ENCODE measurements around the gene FCMR.
"Not testable (repeated sequence)": the region's sequence is repeated elsewhere in the genome, so short reads cannot be mapped to it uniquely, and the experiment has no call there.

Gene FCMR

GRCh38 chr1:206949208-206949607 is 27.5 kb upstream of the FCMR start:
- DNase-seq, result no peak

GRCh38 chr1:206947255-206947654 is 25.5 kb upstream of the FCMR start:
- DNase-seq, result no peak

DNA sequence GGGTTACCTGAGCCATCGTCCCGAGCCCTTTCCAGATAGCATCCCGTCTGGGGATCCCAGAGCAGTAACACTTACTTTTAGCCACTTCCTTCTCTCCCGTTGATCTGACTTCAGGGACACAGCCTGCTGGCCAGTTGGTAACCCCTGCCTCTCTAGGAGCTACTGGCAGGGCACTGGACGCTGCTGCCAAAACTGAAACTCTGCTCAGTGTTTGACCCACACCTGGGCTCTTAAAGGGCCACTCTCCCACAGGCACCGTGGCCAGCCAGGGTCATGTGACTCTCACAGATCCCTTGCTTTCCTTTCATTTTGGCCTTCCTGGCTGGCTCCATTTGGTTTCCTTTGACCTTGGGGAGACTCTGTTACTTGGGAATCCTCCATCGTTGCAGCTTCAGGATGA is 24.5 kb upstream of the FCMR start, which contains the start of gene PIGR:
TSS of gene PIGR (minus strand) at position 206 of the 400 bp plus-strand sequence. CDS start 5,935 bp downstream, outside the sequence.
- DNase-seq, result no peak

DNA sequence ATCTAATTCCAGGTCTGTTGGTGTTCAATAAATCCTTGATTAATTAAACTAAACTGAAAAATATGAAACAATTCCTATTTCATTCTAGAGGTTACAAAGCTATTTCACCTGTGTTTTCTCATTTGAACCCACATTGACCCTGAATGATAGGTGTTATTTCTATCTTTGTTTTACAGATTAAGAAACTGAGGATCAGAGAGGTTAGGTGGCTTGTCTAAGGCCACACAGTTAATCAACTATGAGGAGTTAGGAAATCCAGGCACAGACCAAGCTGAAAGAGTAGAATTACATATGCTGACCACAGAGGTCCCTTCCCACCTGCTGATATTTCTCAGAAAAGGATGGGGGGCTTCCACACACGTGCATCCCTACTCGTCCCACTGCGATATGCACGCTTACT is 24.0 kb upstream of the FCMR start:
- no peak for DNase-seq

GRCh38 chr1:206944703-206945102 is 23.0 kb upstream of the FCMR start:
- DNase-seq, result no peak

DNA sequence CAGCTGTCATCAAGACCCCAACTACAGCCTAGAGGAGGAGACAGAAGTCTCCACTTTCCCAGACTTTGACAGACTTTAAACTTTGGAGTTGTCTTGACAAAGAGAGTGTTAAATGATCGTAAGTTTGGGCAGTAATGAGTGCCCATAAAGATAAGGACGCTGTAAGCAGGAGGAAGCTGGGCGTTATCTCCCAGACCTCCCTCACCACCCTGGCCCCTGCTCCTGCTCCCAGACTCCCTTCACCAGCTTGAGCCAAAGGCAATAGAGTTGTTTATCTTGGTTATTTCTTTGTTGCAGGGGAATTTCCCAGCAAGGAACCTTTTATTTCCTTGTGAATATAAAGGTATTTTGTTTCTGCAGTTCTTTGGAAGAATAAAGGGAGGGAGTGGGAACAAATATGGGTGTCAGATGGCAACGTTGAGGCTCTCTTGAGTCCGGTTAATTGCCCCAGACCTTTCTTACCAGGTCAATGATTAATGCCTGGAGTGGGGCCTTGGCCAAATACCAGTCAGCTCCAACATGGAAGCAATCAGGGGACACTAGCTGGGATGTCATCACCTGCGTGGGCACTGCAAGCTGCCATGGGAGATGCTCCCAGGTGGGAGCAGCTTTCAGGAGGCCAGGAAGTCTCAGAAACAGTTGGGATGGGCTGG is 20.2 kb upstream of the FCMR start:
- DNase-seq, result no peak

DNA sequence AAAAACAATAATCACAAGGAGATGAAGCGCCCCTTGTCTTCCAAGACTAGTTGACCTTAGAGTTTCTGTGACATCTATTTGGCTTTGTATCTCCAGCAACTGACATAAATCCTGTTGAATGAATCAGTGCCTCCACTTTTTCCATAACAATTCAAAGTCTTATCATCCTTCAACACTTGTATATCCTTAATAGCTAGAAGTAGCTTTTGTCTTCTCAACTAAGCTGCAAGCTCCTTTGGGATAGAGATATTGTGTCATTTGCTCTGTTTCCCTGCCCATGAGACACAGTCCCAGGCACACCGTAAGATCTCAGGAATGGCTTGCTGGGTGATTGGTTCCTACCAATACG is 18.8 kb upstream of the FCMR start:
- no peak for DNase-seq

DNA sequence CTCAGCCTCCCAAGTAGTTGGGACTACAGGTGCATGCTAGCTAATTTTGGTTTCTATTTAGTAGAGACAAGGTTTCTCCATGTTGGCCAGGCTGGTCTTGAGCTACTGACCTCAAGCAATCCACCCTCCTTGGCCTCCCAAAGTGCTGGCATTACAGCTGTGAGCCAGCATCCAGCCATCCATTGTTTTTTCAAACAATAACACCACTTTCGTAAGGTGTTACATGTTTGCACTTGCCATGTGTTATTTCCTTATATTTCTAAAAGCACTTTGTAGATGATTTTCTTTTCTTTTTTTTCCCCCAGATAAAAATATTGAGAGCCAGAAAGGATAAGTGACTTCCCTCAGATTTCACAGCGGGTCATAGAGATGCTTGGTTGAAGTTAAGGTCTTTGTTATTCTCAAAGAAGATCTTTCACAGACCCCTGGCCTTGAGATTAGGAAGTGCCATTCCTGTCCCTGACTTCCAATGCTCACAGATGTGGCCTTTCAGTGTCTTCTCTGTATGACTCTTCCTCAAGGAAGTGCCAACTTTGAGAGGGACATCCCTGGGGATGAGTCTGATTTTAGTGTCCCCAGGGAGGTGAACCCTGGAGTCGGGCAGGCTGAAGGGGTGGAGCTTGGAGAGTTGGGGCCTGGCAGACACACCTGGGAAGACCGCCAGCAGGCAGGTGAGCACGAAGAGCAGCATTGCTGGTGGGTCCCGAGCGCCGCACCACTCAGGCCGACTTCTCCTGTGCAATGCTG is 18.3 kb upstream of the FCMR start:
- DNase-seq, result no peak

GRCh38 chr1:206939131-206939530 is 17.4 kb upstream of the FCMR start:
- no peak for DNase-seq

GRCh38 chr1:206937425-206937824 is 15.7 kb upstream of the FCMR start:
- DNase-seq, result no peak

- peak; percentile 37 for DNase-seq
Observed at GRCh38 chr1:206935491-206936067, 13.8 kb upstream of the FCMR start.

DNA sequence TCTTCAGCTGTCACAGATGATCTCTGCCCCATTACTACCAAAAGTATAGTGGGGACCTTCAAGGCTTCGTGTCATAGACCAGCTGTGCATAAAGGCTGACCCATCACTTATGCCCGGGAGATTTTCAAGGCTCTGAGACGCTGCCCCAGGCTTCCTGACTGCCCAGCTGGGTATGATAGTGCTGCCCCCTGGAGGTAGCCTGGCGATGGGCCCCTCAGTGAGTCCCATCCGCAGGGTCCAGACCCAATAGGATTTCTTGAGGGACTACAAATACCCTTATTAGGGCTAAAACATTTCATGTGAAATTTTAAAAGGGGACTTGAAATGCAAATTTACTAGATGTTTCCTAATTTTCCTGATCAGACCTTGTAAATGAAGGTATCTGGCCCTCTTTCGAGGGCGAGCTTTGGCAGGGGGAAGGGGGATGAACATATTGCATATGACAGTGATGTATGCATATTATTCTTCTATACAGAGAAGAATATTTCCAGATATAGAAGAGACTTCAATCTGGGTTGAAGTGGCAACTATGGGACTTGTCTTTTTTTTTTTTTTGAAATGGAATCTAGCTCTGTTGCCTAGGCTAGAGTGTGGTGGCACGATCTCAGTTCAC is 11.7 kb upstream of the FCMR start:
- DNase-seq, result peak; percentile 74

- no peak for DNase-seq
Observed at GRCh38 chr1:206932177-206932576, 10.4 kb upstream of the FCMR start.

GRCh38 chr1:206931709-206932108 is 10.0 kb upstream of the FCMR start:
- no peak for DNase-seq

DNA sequence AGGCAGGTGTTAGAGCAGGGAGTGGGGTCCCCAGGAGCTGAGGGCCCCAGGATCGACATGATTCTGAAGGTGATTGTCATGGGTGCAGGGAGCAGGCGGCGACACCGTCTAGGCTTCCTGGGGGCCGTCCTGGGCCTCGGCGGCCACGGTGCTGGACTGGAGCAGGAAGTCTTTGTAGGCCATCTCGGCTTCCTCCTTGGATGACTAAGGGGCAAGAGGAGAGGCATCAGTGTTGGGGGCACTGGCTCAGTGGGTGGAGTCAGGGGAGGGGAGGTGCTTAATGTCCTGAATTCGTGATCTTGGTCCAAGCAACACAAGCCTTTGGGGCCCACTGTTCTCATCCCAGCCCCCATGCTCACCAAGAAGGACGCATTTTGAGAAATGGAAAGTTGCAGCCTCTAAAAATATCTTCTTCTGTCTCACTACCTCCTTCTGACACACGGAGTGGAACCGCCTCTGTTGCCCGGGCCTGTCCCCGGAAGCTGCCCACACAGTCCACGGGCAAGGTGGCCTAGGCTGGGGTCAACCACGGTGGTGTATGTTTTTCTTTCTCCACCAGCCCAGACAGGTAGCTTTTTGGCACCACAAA is 8.6 kb upstream of the FCMR start:
- DNase-seq, result peak; percentile 40

- no peak for DNase-seq
Observed at GRCh38 chr1:206929524-206929923, 7.8 kb upstream of the FCMR start.

DNA sequence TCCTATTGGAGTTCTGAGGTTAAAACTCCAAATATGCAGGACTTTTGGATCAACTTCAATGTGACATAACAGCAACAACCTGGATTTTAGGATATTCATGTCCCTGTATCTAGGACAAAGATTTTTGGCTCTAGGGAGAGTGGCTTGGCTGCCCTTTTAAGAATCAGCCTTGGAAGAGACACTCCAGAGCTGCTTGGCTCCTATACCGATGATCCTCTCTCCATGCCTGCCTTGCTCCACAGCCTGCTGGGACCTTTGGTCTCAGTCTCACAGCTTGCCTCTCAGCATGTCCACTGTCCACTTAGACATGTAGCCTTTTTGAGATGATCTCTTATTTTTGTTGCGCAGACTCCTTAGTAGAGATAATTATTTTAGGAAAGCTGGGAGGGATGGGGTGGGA is 4.5 kb upstream of the FCMR start:
- no peak for DNase-seq

DNA sequence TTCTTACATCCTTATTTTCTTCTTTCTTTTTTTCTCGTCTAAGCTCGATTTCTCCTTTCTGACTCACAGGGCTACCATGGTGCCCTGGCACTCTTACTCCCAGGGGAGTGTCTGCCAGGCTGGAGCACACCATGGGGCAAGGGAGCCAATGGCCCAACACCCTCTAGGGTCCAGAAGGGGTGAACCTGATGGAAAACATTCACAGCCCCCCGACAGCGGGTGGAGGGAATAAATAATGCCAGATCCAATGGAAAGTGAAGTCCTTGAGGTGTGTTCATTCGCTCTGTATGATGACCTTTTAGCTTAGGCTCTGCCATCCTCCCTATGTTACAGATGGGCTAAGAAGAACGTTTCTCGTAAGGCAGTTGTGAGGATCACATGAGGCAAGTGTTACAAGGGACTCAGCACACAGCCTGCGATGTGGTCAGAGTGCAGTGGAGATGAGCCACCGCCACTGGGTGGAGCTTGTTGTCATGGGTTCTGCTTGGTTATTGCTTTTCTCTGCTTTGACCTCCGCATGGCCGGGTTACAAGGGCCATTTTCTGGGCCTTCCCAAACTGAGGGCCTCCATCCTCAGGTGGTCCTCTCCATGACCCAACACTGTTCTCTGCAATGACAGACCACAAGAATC is 3.5 kb upstream of the FCMR start:
- DNase-seq, result peak; percentile 48

- DNase-seq, result peak; percentile 27
Observed at GRCh38 chr1:206924592-206925105, 2.9 kb upstream of the FCMR start.

DNA sequence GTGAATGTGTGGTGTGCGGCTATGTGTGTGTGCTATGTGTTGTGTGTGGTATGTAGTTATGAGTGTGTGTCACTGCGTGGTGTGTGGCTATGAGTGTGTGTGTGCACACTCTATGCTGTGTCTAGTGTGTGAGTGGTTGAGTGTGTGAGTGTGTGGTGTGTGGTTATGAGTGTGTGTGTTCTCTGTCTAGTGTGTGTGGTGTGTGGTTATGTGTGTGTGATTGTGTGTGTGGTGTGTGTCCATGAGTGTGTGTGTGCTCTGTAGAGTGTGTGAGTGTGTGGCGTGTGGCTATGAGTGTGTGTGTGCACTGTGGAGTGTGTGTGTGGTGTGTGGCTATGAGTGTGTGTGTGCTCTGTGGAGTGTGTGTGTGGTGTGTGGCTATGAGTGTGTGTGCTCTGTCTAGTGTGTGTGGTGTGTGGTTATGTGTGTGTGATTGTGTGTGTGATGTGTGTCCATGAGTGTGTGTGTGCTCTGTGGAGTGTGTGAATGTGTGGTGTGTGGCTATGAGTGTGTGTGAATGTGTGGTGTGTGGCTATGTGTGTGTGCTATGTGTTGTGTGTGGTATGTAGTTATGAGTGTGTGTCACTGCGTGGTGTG is 2.3 kb upstream of the FCMR start:
- not testable (repeated sequence) for DNase-seq

GRCh38 chr1:206923009-206923960 is 1.5 kb upstream of the FCMR start:
- DNase-seq, result peak; percentile 68
